Stomach (tissue), 9 donors: ENCODE data around the gene PRKN. TPM values are rescaled to one million over a fixed set of nuclear protein-coding genes. Genes with fewer than 3 reads are reported as not detected.

Experiments used
- DNase-seq, 2 donors: peaks; one replicate each; pipeline versions ENCODE4 v3.0.0 to v3.0.0-alpha.2; 2013 to 2019
- H3K27ac ChIP-seq, 5 donors: fragments of 200-600 bp in 4 of 5; sonication (generic) in 4 of 5; one replicate each; pipeline ENCODE4 v1.5.1; 2013 to 2019; ENCODE audit warnings: mild to moderate bottlenecking in 1 of 5, moderate library complexity in 1 of 5
- H3K27me3 ChIP-seq, 3 donors: fragments of 200-600 bp; sonication (generic); one replicate each; pipeline ENCODE4 v1.5.1; 2017 to 2019; ENCODE audit warnings: mixed run types in 1 of 3
- H3K36me3 ChIP-seq, 4 donors: fragments of 200-600 bp; sonication (generic); 1 replicate in 3 of 4; 2 replicates in 1 of 4; pipeline ENCODE4 v1.5.1; 2016 to 2019
- H3K4me1 ChIP-seq, 4 donors: fragments of 200-600 bp; sonication (generic); one replicate each; pipeline ENCODE4 v1.5.1; 2016 to 2019
- H3K4me3 ChIP-seq, 4 donors: fragments of 200-600 bp; sonication (generic) in 3 of 4; one replicate each; pipeline ENCODE4 v1.5.1; 2016 to 2019; ENCODE audit warnings: mild to moderate bottlenecking in 1 of 4
- H3K9me3 ChIP-seq, 4 donors: fragments of 200-600 bp; sonication (generic); one replicate each; pipeline ENCODE4 v1.5.1; 2016 to 2019
- EP300 ChIP-seq: sonication (generic); formaldehyde crosslinking; IDR thresholded peaks from one replicate; pipeline ENCODE4 v1.6.1; 2017; ENCODE audit warnings: antibody characterized with exemption
- POLR2A ChIP-seq, 4 donors: fragments of 450-650 bp; IDR thresholded peaks; one replicate each; pipeline ENCODE4 v1.6.1; 2016; ENCODE audit warnings: antibody characterized with exemption in 4 of 4, control low read depth in 2 of 4, mild to moderate bottlenecking in 1 of 4, moderate library complexity in 1 of 4
- POLR2AphosphoS5 ChIP-seq, 3 donors: sonication (generic); formaldehyde crosslinking; IDR thresholded peaks; one replicate each; pipeline ENCODE4 v1.6.1; 2016; ENCODE audit warnings: antibody characterized with exemption in 3 of 3
- WGBS, 5 donors: extraction: QIAGEN DNeasy Blood & Tissue Kit in 3 of 5; methylation state at CpG; one replicate each; pipeline versions ENCODE4 v1.1.5 to v1.1.7; 2013 to 2018; 5-methylcytosine and 5-hydroxymethylcytosine counted together
- intact Hi-C: fragments of 100-400 bp; cut with DNase I; formaldehyde crosslinking; loops from one replicate; pipeline ENCODE4 v1.15.1; 2023; ENCODE audit warnings: low total_unique reads
- polyA plus RNA-seq, 3 donors: library from polyadenylated mRNA; stranded (reverse); fragments of 200-250 nt; gene quantifications; one replicate each; pipeline ENCODE4 v1.2.3, GENCODE V29; 2013
- total RNA-seq, 5 donors: library from RNA; depleted of rRNA; stranded (reverse); fragments of >200 nt; gene quantifications; one replicate each; pipeline versions ENCODE4 v1.1.0 to v1.2.3, GENCODE V29; 2014 to 2016
- TF ChIP-seq, protein P1 (sequence below), 7 experiments: fragments of 450-650 bp in 4 of 7; fragments of 200-600 bp in 3 of 7; sonication (generic) in 3 of 7; IDR thresholded peaks; one replicate each; pipeline ENCODE4 v1.5.1; 2016 to 2019; ENCODE audit warnings: antibody characterized with exemption in 7 of 7, control low read depth in 2 of 7, mild to moderate bottlenecking in 1 of 7
- donor health status: healthy with polysubstance abuse.
- donor health status: Bipolar disorder and iron deficiency.
- donor health status: healthy.

PRKN gene
- total and polyA plus RNA-seq, 8 donors: 0.68 to 19.8 (median 9.5) TPM

- H3K27ac ChIP-seq: no peak overlapping the region
- no peaks in the 10 kb centered on the region for H3K36me3 ChIP-seq
- no peaks in the 10 kb centered on the region for H3K27me3 ChIP-seq
- intact Hi-C loops: no loop called here
- peaks cover 0 to 8% (median 0%) of the 10 kb centered on the region in 4 donors for H3K4me1 ChIP-seq
- H3K9me3 ChIP-seq: no peaks in the 10 kb centered on the region
- WGBS, 5 donors: 92 to 95% (median 92%) methylated on average over 16 of the region's 16 CpGs
- DNase-seq: no peak
- no peak overlapping the region for H3K4me3 ChIP-seq
- no peak for TF ChIP-seq EP300
- TF ChIP-seq, protein P1, sequence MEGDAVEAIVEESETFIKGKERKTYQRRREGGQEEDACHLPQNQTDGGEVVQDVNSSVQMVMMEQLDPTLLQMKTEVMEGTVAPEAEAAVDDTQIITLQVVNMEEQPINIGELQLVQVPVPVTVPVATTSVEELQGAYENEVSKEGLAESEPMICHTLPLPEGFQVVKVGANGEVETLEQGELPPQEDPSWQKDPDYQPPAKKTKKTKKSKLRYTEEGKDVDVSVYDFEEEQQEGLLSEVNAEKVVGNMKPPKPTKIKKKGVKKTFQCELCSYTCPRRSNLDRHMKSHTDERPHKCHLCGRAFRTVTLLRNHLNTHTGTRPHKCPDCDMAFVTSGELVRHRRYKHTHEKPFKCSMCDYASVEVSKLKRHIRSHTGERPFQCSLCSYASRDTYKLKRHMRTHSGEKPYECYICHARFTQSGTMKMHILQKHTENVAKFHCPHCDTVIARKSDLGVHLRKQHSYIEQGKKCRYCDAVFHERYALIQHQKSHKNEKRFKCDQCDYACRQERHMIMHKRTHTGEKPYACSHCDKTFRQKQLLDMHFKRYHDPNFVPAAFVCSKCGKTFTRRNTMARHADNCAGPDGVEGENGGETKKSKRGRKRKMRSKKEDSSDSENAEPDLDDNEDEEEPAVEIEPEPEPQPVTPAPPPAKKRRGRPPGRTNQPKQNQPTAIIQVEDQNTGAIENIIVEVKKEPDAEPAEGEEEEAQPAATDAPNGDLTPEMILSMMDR (IDR thresholded peaks at IDR 0.05): no peak
- TF ChIP-seq POLR2A (IDR thresholded peaks at IDR 0.05): no peak
These were observed 1423.8 kb downstream of the PRKN start for GRCh38 chr6:161303628-161304340.

- no peaks in the 10 kb centered on the region for H3K9me3 ChIP-seq
- H3K4me3 ChIP-seq: no peak overlapping the region
- intact Hi-C loops: no loop called here
- H3K4me1 ChIP-seq: peaks cover 0 to 8% (median 0%) of the 10 kb centered on the region in 4 donors
- no peaks in the 10 kb centered on the region for H3K27me3 ChIP-seq
- H3K36me3 ChIP-seq: no peaks in the 10 kb centered on the region
- no peak overlapping the region for H3K27ac ChIP-seq
- no peak for DNase-seq
- 81 to 88% (median 85%) methylated on average over 6 of the region's 6 CpGs for WGBS, 5 donors
- TF ChIP-seq POLR2AphosphoS5 (IDR thresholded peaks at IDR 0.05): no peak
- TF ChIP-seq, protein P1 (IDR thresholded peaks at IDR 0.05): no peak
These were observed 1424.6 kb downstream of the PRKN start for GRCh38 chr6:161302949-161303348.

- Histone ChIP-seq H3K27me3 (no peaks in the 10 kb centered on the region), H3K36me3 (no peaks in the 10 kb centered on the region), H3K4me1 (peaks cover 0 to 8% (median 0%) of the 10 kb centered on the region in 4 donors), H3K27ac (no peak overlapping the region), H3K9me3 (no peaks in the 10 kb centered on the region), H3K4me3 (no peak overlapping the region)
- intact Hi-C loops: no loop called here
- no peak for DNase-seq
- TF ChIP-seq POLR2A (IDR thresholded peaks at IDR 0.05): no peak
- TF ChIP-seq, protein P1 (IDR thresholded peaks at IDR 0.05): no peak
- TF ChIP-seq EP300: no peak
- no peak for TF ChIP-seq POLR2AphosphoS5 (IDR thresholded peaks at IDR 0.05)
- 30 to 50% (median 42%) methylated on average over 2 of the region's 2 CpGs for WGBS, 5 donors
These were observed 1426.2 kb downstream of the PRKN start for GRCh38 chr6:161301338-161301737.

DNA sequence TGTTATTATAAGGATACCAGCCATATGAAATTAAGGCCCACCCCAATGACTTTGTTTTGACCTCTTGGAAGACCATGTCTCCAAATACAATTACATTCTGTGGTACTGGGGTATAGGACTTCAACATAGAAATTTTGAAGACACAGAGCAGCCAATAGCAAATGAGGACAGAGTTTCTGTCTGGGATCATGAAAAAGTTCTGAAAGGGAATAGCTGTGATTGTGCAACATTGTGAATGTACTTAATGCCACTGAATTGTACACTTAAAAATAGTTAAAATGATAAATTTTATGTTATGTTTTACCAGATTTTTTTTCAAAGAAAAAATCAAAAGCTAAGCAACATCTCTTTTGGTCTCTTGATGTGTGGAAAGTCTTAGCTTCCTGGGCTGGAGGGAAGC, 1426.7 kb downstream of the PRKN start:
- intact Hi-C loops: no loop called here
- no peaks in the 10 kb centered on the region for H3K36me3 ChIP-seq
- DNase-seq: no peak
- peaks cover 0 to 8% (median 0%) of the 10 kb centered on the region in 4 donors for H3K4me1 ChIP-seq
- TF ChIP-seq EP300 (no peak), POLR2A (IDR thresholded peaks at IDR 0.05) (no peak), POLR2AphosphoS5 (IDR thresholded peaks at IDR 0.05) (no peak)
- TF ChIP-seq, protein P1 (IDR thresholded peaks at IDR 0.05): no peak
- H3K9me3 ChIP-seq: no peaks in the 10 kb centered on the region
- no peak overlapping the region for H3K4me3 ChIP-seq
- no peaks in the 10 kb centered on the region for H3K27me3 ChIP-seq
- H3K27ac ChIP-seq: no peak overlapping the region
